ENCODE measurements around the gene OLFM2. TPM values are rescaled to one million over a fixed set of nuclear protein-coding genes. Genes with fewer than 3 reads are reported as not detected.

Gene OLFM2
- total RNA-seq, 1 donor from 2014 or later: 33.1 TPM

GRCh38 chr19:9839415-9839814 lies 96.9 kb downstream of the OLFM2 start:
- H3K27me3 Mint-ChIP-seq: no peaks in the 10 kb centered on the region
- H3K4me1 Mint-ChIP-seq (ENCODE audit: unreplicated experiment): peaks cover 4% of the 10 kb centered on the region
- no peak overlapping the region for H3K4me3 Mint-ChIP-seq
- no peak for DNase-seq (ENCODE audit: extremely low spot score, unreplicated experiment)
- H3K27ac Mint-ChIP-seq: no peak overlapping the region
- no peaks in the 10 kb centered on the region for H3K9me3 Mint-ChIP-seq
- TF ChIP-seq CTCF (conservative IDR thresholded peaks at IDR 0.05): no peak
- peaks cover 12% of the 10 kb centered on the region for H3K36me3 Mint-ChIP-seq

DNA sequence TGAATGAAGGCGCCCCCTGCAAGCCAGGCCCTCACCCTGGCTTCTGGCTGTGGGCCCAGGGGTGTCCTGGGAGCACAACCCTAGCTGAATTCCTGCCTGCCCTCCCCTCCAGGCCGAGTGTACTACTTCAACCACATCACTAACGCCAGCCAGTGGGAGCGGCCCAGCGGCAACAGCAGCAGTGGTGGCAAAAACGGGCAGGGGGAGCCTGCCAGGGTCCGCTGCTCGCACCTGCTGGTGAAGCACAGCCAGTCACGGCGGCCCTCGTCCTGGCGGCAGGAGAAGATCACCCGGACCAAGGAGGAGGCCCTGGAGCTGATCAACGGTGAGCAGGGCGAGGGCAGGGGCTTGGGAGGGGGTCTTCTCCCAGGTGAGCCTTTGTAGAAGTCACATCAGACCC lies 98.0 kb downstream of the OLFM2 start:
- H3K9me3 Mint-ChIP-seq: no peaks in the 10 kb centered on the region
- no peaks in the 10 kb centered on the region for H3K27me3 Mint-ChIP-seq
- no peak for DNase-seq (ENCODE audit: extremely low spot score, unreplicated experiment)
- peaks cover 4% of the 10 kb centered on the region for H3K4me1 Mint-ChIP-seq (ENCODE audit: unreplicated experiment)
- H3K36me3 Mint-ChIP-seq: peaks cover 10% of the 10 kb centered on the region
- H3K27ac Mint-ChIP-seq: no peak overlapping the region
- no peak overlapping the region for H3K4me3 Mint-ChIP-seq
- no peak for TF ChIP-seq CTCF (conservative IDR thresholded peaks at IDR 0.05)

GRCh38 chr19:9836021-9836420 lies 100.3 kb downstream of the OLFM2 start:
- no peak for DNase-seq (ENCODE audit: extremely low spot score, unreplicated experiment)
- no peak for TF ChIP-seq CTCF (conservative IDR thresholded peaks at IDR 0.05)
- Mint-ChIP-seq H3K4me1 (ENCODE audit: unreplicated experiment) (peaks cover 4% of the 10 kb centered on the region), H3K9me3 (no peaks in the 10 kb centered on the region), H3K36me3 (no peaks in the 10 kb centered on the region), H3K27me3 (no peaks in the 10 kb centered on the region), H3K4me3 (peak overlapping the region; percentile 93), H3K27ac (peak overlapping the region; percentile 68)

DNA sequence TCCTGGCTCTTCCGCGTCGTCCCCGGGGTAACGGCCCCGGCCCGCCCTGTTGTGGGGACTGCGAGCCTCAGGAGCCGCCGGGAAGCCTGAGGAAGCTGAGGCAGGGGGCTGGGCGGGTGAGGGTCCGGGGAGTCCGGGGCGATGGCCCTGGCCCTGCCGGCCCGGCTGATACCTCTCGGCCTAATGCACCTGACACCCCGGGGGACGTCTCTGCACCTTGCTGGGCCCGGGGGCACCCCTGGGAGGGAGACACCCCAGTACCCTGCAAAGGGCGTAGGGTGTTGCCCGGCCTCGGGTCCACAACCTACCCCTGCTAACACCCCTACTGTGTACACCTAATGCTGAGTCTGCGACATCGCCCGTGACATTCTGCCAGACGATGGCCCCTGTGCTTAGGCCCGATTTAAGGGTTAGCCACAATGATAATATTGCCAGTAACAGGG lies 100.8 kb downstream of the OLFM2 start:
- H3K27me3 Mint-ChIP-seq: no peaks in the 10 kb centered on the region
- no peak for DNase-seq (ENCODE audit: extremely low spot score, unreplicated experiment)

GRCh38 chr19:9834726-9835506 lies 101.4 kb downstream of the OLFM2 start, which contains the start of gene PIN1:
Gene PIN1 (plus strand): TSS chr19:9835318. CDS start chr19:9835345, 27 bp downstream.
- H3K4me3 Mint-ChIP-seq: peak within 1 kb of the TSS; percentile 93
- H3K27me3 Mint-ChIP-seq: no peaks in the 10 kb centered on the region
- H3K9me3 Mint-ChIP-seq: no peaks in the 10 kb centered on the region
- H3K27ac Mint-ChIP-seq: peak within 1 kb of the TSS; percentile 83
- peak; percentile 99 for DNase-seq (ENCODE audit: extremely low spot score, unreplicated experiment)
- peaks cover 3% of the 10 kb centered on the region for H3K36me3 Mint-ChIP-seq
- H3K4me1 Mint-ChIP-seq (ENCODE audit: unreplicated experiment): peaks cover 4% of the 10 kb centered on the region
- peak; percentile 68 for TF ChIP-seq CTCF (conservative IDR thresholded peaks at IDR 0.05)

More for the DNA sequence above, 100.8 kb downstream of the OLFM2 start:
- Mint-ChIP-seq H3K36me3 (no peaks in the 10 kb centered on the region), H3K9me3 (no peaks in the 10 kb centered on the region), H3K4me3 (peak overlapping the region; percentile 93), H3K4me1 (ENCODE audit: unreplicated experiment) (peaks cover 4% of the 10 kb centered on the region), H3K27ac (peak overlapping the region; percentile 68)
- TF ChIP-seq CTCF (conservative IDR thresholded peaks at IDR 0.05): no peak

Data from type B pancreatic cell (in vitro differentiated cells).